Measurements from ENCODE around the gene CDH26. TPM values are rescaled to one million over a fixed set of nuclear protein-coding genes. Genes with fewer than 3 reads are reported as not detected.

Gene CDH26
- total and polyA plus RNA-seq, 12 donors, result 0.27 to 2.9 (median 0.84) TPM; not detected in 1

GRCh38 chr20:60060593-60060992 is 102.4 kb downstream of the CDH26 start:
- Histone ChIP-seq H3K27ac (no peak overlapping the region), H3K36me3 (replicated peaks in 1 of 2) (no peaks in the 10 kb centered on the region), H3K4me1 (replicated peaks in 1 of 2) (peaks cover 0 to 15% of the 10 kb centered on the region in 2 donors), H3K27me3 (no peaks in the 10 kb centered on the region), H3K4me3 (no peak overlapping the region), H3K9me3 (replicated peaks in 1 of 3) (no peaks in the 10 kb centered on the region)
- 80 to 90% (median 86%) methylated on average over 4 of the region's 4 CpGs for WGBS, 4 donors
- intact Hi-C loops (cut with DNase I), result loop anchor here in 1 of 2 donors (10.0 kb wide), 1 partner anchor 204 kb away; no protein-coding TSS in a partner anchor
- peak in 1 of 7 donors; percentile 62 for DNase-seq
- no peak for TF ChIP-seq POLR2A (IDR thresholded peaks at IDR 0.05)
- TF ChIP-seq CTCF (IDR thresholded peaks at IDR 0.05), result no peak

GRCh38 chr20:60062431-60063047 is 104.3 kb downstream of the CDH26 start:
- Histone ChIP-seq H3K27ac (peak overlapping the region in 2 of 5 donors; percentile 6 to 34), H3K36me3 (replicated peaks in 1 of 2) (no peaks in the 10 kb centered on the region), H3K4me3 (no peak overlapping the region), H3K9me3 (replicated peaks in 1 of 3) (no peaks in the 10 kb centered on the region), H3K4me1 (replicated peaks in 1 of 2) (peaks cover 0 to 15% of the 10 kb centered on the region in 2 donors), H3K27me3 (no peaks in the 10 kb centered on the region)
- intact Hi-C loops (cut with DNase I), result loop anchor here in 1 of 2 donors (10.0 kb wide), 1 partner anchor 202 kb away; no protein-coding TSS in a partner anchor
- peak in 1 of 7 donors; percentile 64 for DNase-seq
- 57 to 72% (median 62%) methylated on average over 9 to 22 of the region's 22 CpGs for WGBS, 4 donors
- no peak for TF ChIP-seq CTCF (IDR thresholded peaks at IDR 0.05)
- TF ChIP-seq POLR2A (IDR thresholded peaks at IDR 0.05), result no peak

- no peak for TF ChIP-seq CTCF (IDR thresholded peaks at IDR 0.05)
- TF ChIP-seq POLR2A (IDR thresholded peaks at IDR 0.05), result no peak
- Histone ChIP-seq H3K27ac (peak overlapping the region in 2 of 5 donors; percentile 6 to 34), H3K9me3 (replicated peaks in 1 of 3) (no peaks in the 10 kb centered on the region), H3K4me1 (replicated peaks in 1 of 2) (peaks cover 0 to 15% of the 10 kb centered on the region in 2 donors), H3K36me3 (replicated peaks in 1 of 2) (no peaks in the 10 kb centered on the region), H3K4me3 (no peak overlapping the region), H3K27me3 (no peaks in the 10 kb centered on the region)
- intact Hi-C loops (cut with DNase I), result loop anchor here in 1 of 2 donors (10.0 kb wide), 1 partner anchor 202 kb away; no protein-coding TSS in a partner anchor
- peak in 1 of 7 donors; percentile 20 for DNase-seq
- WGBS, 4 donors, result 46 to 61% (median 58%) methylated on average over 4 of the region's 4 CpGs
Observed at GRCh38 chr20:60063048-60063451, 104.8 kb downstream of the CDH26 start.

GRCh38 chr20:60063739-60064380 is 105.6 kb downstream of the CDH26 start:
- DNase-seq, result no peak
- Histone ChIP-seq H3K4me1 (replicated peaks in 1 of 2) (peaks cover 0 to 9% of the 10 kb centered on the region in 2 donors), H3K9me3 (replicated peaks in 1 of 3) (no peaks in the 10 kb centered on the region), H3K36me3 (replicated peaks in 1 of 2) (no peaks in the 10 kb centered on the region), H3K27ac (no peak overlapping the region), H3K27me3 (no peaks in the 10 kb centered on the region), H3K4me3 (no peak overlapping the region)
- intact Hi-C loops (cut with DNase I), result loop anchor here in 1 of 2 donors (10.0 kb wide), 1 partner anchor 201 kb away; no protein-coding TSS in a partner anchor
- WGBS, 4 donors, result 58 to 86% (median 83%) methylated on average over 3 of the region's 3 CpGs
- TF ChIP-seq POLR2A (IDR thresholded peaks at IDR 0.05) (no peak), CTCF (IDR thresholded peaks at IDR 0.05) (no peak)
